Uterus (tissue), 4 donors: ENCODE results near the gene CACNA1D. TPM values are rescaled to one million over a fixed set of nuclear protein-coding genes. Genes with fewer than 3 reads are reported as not detected.

Experiments
- DNase-seq, 2 donors: peaks; one replicate each; pipeline ENCODE4 v3.0.0-alpha.2; 2019 to 2020
- H3K27ac ChIP-seq, 2 donors: fragments of 200-600 bp; sonication (generic); 1 replicate in 1 of 2; 2 replicates in 1 of 2; pipeline ENCODE4 v1.5.1; 2016 to 2018
- H3K27me3 ChIP-seq, 2 donors: fragments of 200-600 bp; sonication (generic); one replicate each; pipeline ENCODE4 v1.5.1; 2018 to 2019; ENCODE audit warnings: control low read depth in 1 of 2
- H3K36me3 ChIP-seq, 2 donors: fragments of 200-600 bp; sonication (generic); one replicate each; pipeline ENCODE4 v1.5.1; 2019; ENCODE audit warnings: control low read depth in 1 of 2
- H3K4me1 ChIP-seq, 2 donors: fragments of 200-600 bp; sonication (generic); one replicate each; pipeline ENCODE4 v1.5.1; 2018 to 2019; ENCODE audit warnings: control low read depth in 1 of 2
- H3K4me3 ChIP-seq, 2 donors: fragments of 200-600 bp; sonication (generic); 1 replicate in 1 of 2; 2 replicates in 1 of 2; pipeline ENCODE4 v1.5.1; 2018 to 2019; ENCODE audit warnings: mild to moderate bottlenecking in 1 of 2
- H3K9me3 ChIP-seq, 2 donors: fragments of 200-600 bp; sonication (generic); one replicate each; pipeline ENCODE4 v1.5.1; 2019; ENCODE audit warnings: control low read depth in 1 of 2
- POLR2A ChIP-seq, 2 donors: fragments of 450-650 bp; IDR thresholded peaks; one replicate each; pipeline ENCODE4 v1.6.1; 2016; ENCODE audit warnings: antibody characterized with exemption in 2 of 2, mild to moderate bottlenecking in 1 of 2, moderate library complexity in 1 of 2
- intact Hi-C: fragments of 100-400 bp; cut with DNase I; formaldehyde crosslinking; loops from one replicate; pipeline ENCODE4 v1.15.1; 2023; ENCODE audit warnings: low total_unique reads
- total RNA-seq, 4 donors: library from RNA; depleted of rRNA in 3 of 4; stranded (reverse); fragments of >200 nt in 3 of 4; gene quantifications; one replicate each; pipeline versions ENCODE4 v1.1.0 to v1.2.4, GENCODE V29; 2014 to 2023
- TF ChIP-seq, protein P1 (sequence below), 4 experiments: fragments of 200-600 bp in 2 of 4; fragments of 450-650 bp in 2 of 4; sonication (generic) in 2 of 4; IDR thresholded peaks; one replicate each; pipeline ENCODE4 v1.5.1; 2016 to 2019; ENCODE audit warnings: antibody characterized with exemption in 4 of 4, mild to moderate bottlenecking in 2 of 4, moderate library complexity in 1 of 4
- donor health status: DM: yes; HTN: yes; CAD: no.

Gene CACNA1D
- total RNA-seq, 4 donors from 2014 or later: 0.88 to 97.5 (median 63.4) TPM

DNA sequence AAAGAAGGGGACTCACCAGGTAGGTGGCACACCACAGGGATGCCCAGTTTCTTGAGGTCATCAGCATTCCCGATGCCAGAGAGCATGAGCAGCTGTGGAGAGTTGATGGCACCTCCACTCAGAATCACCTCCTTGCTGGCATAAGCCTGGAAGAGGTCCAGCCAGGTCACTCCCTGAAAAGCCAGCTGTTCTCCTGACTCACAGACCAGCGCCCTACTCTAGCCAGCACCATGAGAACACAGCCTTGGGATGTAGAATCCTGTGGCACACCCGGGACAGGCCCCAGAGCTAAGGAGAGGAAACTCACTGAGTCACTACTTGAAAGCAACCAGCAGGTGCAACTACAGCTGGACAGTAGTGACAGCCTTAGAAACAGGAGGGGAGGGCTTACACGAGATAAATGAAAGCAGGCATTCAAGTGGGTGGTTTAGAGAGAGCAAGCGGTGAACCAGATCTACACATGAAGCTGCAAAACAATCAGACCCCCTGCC lies 327.3 kb downstream of the CACNA1D start:
- Histone ChIP-seq H3K36me3 (no peaks in the 10 kb centered on the region), H3K9me3 (no peaks in the 10 kb centered on the region), H3K27ac (no peak overlapping the region), H3K27me3 (no peaks in the 10 kb centered on the region), H3K4me3 (no peak overlapping the region), H3K4me1 (no peaks in the 10 kb centered on the region)
- no peak for TF ChIP-seq POLR2A (IDR thresholded peaks at IDR 0.05)
- TF ChIP-seq, protein P1, sequence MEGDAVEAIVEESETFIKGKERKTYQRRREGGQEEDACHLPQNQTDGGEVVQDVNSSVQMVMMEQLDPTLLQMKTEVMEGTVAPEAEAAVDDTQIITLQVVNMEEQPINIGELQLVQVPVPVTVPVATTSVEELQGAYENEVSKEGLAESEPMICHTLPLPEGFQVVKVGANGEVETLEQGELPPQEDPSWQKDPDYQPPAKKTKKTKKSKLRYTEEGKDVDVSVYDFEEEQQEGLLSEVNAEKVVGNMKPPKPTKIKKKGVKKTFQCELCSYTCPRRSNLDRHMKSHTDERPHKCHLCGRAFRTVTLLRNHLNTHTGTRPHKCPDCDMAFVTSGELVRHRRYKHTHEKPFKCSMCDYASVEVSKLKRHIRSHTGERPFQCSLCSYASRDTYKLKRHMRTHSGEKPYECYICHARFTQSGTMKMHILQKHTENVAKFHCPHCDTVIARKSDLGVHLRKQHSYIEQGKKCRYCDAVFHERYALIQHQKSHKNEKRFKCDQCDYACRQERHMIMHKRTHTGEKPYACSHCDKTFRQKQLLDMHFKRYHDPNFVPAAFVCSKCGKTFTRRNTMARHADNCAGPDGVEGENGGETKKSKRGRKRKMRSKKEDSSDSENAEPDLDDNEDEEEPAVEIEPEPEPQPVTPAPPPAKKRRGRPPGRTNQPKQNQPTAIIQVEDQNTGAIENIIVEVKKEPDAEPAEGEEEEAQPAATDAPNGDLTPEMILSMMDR (IDR thresholded peaks at IDR 0.05): no peak
- intact Hi-C loops: no loop called here
- DNase-seq: no peak

DNA sequence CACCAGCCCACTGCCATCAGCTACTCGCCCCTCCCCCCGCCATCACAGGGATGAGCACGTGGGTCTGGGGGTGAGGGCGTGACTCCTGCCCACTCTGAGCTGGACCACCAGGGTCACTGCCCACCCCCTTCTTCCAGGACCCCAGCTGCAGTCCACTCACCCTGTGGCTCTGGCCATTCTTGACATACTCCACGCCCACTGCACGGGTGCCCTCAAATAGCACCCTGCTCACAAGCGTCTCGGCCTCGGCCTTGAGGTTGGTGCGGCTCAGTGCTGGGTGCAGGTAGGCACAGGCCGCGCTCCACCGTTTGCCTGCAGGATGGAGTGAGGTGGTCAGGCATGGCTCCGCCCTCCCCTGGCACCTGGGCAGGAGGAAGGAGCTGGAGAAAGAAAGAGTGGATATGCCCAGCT lies 327.9 kb downstream of the CACNA1D start:
- H3K4me3 ChIP-seq: no peak overlapping the region
- H3K27me3 ChIP-seq: no peaks in the 10 kb centered on the region
- no peaks in the 10 kb centered on the region for H3K36me3 ChIP-seq
- H3K9me3 ChIP-seq: no peaks in the 10 kb centered on the region
- no peak for DNase-seq
- no peaks in the 10 kb centered on the region for H3K4me1 ChIP-seq
- H3K27ac ChIP-seq: no peak overlapping the region
- TF ChIP-seq, protein P1 (IDR thresholded peaks at IDR 0.05): no peak
- TF ChIP-seq POLR2A (IDR thresholded peaks at IDR 0.05): no peak
- intact Hi-C loops: no loop called here

DNA sequence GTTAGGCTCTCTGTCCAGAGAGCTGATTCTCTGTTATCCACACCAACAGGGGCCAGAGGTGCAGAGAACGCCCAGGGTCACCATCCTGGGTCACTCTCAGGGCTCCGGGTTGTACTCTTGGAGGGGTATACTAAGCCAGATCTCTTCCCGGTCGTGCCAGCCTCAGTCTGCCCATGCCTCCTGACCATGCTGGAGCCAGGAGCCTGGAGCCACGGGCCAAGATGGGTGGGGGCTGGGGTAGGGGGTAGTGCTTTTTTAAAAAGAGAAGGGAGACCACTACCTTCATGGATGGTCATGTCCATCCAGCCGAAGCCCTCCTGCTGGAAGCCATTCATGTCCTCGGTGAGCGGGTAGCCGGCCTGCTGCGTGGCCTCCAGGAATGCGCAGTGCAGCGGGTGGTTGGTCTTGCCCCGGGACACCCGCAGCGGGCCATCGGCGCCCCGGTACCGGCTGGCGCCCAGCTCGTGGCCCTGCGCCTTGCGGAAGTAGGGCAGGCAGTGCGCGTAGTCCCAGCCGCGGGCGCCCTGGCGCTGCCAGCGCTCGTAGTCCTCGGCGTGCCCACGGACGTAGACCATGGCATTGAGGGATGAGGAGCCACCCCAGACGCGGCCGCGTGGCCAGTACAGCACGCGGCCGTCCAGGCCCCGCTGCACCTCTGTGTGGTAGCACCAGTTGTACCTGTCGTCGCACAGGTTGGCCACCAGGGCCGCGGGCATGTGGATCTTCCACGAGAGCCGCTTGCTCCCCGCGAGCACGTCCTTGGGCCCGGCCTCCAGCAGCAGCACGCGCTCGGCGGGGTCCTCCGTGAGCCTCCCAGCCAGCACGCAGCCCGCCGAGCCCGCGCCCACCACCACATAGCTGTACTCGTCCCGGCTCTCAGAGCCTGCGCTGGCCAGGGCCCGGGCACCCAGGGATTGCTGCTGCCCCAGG lies 328.9 kb downstream of the CACNA1D start:
- no peaks in the 10 kb centered on the region for H3K36me3 ChIP-seq
- no peak for DNase-seq
- intact Hi-C loops: no loop called here

DNA sequence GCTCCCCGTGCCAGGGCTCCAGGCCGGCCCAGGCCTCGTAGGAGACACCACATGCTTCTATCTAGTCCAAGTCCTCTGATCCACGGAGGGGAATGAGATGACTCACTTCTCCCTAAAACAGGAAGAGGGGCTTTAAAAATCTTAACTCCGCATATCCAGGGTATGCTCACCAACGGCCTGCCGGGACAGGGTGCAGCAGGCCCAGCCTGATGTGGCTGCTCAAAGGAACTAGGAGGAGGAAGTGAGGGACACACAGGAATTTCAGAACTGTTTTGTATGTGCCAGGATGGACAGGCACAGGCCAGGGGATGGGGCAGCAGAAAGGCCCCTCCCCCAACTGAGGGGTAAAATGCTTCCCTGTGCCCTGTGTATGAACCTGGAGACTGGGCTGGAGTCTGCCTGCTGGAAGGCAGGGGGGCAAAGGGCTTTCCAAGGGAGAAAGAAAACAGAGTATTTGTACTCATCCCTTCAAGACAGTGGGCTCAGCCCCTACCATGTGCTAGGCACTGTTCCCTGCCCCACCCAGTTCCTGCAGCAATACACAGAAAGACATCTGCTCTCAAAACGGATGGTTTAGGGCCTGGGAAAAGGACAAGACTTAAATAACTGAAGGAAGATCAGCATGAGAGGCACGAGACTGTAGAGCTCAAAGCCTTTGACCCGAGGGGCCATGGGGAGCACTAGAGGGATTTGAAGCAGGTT lies 329.7 kb downstream of the CACNA1D start:
- no peaks in the 10 kb centered on the region for H3K4me1 ChIP-seq
- DNase-seq: no peak
- no peaks in the 10 kb centered on the region for H3K27me3 ChIP-seq
- intact Hi-C loops: no loop called here
- no peaks in the 10 kb centered on the region for H3K36me3 ChIP-seq
- H3K27ac ChIP-seq: no peak overlapping the region
- no peaks in the 10 kb centered on the region for H3K9me3 ChIP-seq
- TF ChIP-seq POLR2A (IDR thresholded peaks at IDR 0.05): no peak
- TF ChIP-seq, protein P1 (IDR thresholded peaks at IDR 0.05): no peak
- no peak overlapping the region for H3K4me3 ChIP-seq

More for the DNA sequence above, 328.9 kb downstream of the CACNA1D start:
- Histone ChIP-seq H3K27ac (no peak overlapping the region), H3K9me3 (no peaks in the 10 kb centered on the region), H3K27me3 (no peaks in the 10 kb centered on the region), H3K4me1 (no peaks in the 10 kb centered on the region), H3K4me3 (no peak overlapping the region)
- TF ChIP-seq POLR2A (IDR thresholded peaks at IDR 0.05): no peak
- TF ChIP-seq, protein P1 (IDR thresholded peaks at IDR 0.05): no peak

DNA sequence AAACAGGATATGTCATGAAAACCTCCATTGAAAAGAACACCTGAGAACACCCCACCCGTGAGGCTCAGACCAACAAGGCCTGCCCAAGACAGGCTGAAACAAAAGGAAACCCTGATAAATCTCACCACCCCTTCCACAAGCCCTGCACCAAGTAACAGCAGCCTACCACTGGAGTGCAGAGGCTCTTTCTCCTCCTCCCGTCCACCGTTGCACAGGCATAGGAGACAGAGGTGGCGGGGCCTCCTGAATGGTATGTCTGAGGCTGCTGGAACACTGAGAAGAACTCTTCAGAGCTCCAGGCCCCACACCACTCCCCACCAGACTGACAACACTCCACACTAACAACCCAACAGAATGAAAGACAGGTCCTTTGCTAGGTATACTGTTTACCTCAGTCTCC lies 330.4 kb downstream of the CACNA1D start:
- TF ChIP-seq POLR2A (IDR thresholded peaks at IDR 0.05): no peak
- TF ChIP-seq, protein P1 (IDR thresholded peaks at IDR 0.05): no peak
- Histone ChIP-seq H3K27ac (no peak overlapping the region), H3K36me3 (no peaks in the 10 kb centered on the region), H3K27me3 (no peaks in the 10 kb centered on the region), H3K9me3 (no peaks in the 10 kb centered on the region), H3K4me3 (no peak overlapping the region), H3K4me1 (no peaks in the 10 kb centered on the region)
- DNase-seq: no peak
- intact Hi-C loops: no loop called here
